ENCODE measurements around the gene ARL11.

- TF ChIP-seq CTCF (conservative IDR thresholded peaks at IDR 0.05 in 1 of 2, IDR thresholded peaks at IDR 0.05 in 1 of 2; ENCODE audit: extremely low read depth in 1 of 2, insufficient read depth in 1 of 2, low read depth in 1 of 2, low read length in 2 of 2) (no peak), EZH2 (IDR thresholded peaks at IDR 0.05; ENCODE audit: borderline replicate concordance, low read length) (no peak)
Measured at GRCh38 chr13:49645451-49645850, 17.1 kb downstream of the ARL11 start.

All from mammary epithelial cell (primary cell).